Erythroblast (primary cell): ENCODE results near the gene AP1G2.

Experiments used
- GATA1 ChIP-seq: IDR thresholded peaks from 2 replicates; pipeline ENCODE4 v1.6.1; 2011; ENCODE audit warnings: low read depth, mild to moderate bottlenecking, control low read depth, low read length, moderate library complexity
- POLR2A ChIP-seq: IDR thresholded peaks from 2 replicates; pipeline ENCODE4 v1.6.1; 2011; ENCODE audit warnings: mild to moderate bottlenecking, low read length

- TF ChIP-seq POLR2A = no peak
- no peak for TF ChIP-seq GATA1
Measured at GRCh38 chr14:23545740-23546365, 21.7 kb downstream of the AP1G2 start.
